Right cardiac atrium (tissue), 5 donors: ENCODE measurements around the gene TAF3. TPM values are rescaled to one million over a fixed set of nuclear protein-coding genes. Genes with fewer than 3 reads are reported as not detected.

Experiments used
- ATAC-seq, 2 donors: fragments of 200-7000 bp; cut with Tn5 transposase; one replicate each; pipeline versions ENCODE4 v1.8.0 to v1.9.1; 2020; ENCODE audit warnings: moderate library complexity in 2 of 2, mild to moderate bottlenecking in 1 of 2
- DNase-seq, 3 donors: peaks; one replicate each; pipeline ENCODE4 v3.0.0-alpha.2; 2020
- H3K27ac ChIP-seq: one replicate; pipeline ENCODE4 v1.5.1; 2013; ENCODE audit warnings: mild to moderate bottlenecking, low read length, control low read depth, moderate library complexity
- H3K27me3 ChIP-seq: one replicate; pipeline ENCODE4 v1.6.1; 2013; ENCODE audit not compliant: control insufficient read depth, insufficient read depth
- H3K4me1 ChIP-seq: one replicate; pipeline ENCODE4 v1.6.1; 2013; ENCODE audit warnings: low read length; ENCODE audit not compliant: control insufficient read depth, insufficient read depth
- H3K4me3 ChIP-seq: one replicate; pipeline ENCODE4 v1.5.1; 2013; ENCODE audit warnings: low read length, control low read depth
- H3K9me3 ChIP-seq: one replicate; pipeline ENCODE4 v1.6.1; 2013; ENCODE audit warnings: low read length; ENCODE audit not compliant: control insufficient read depth
- WGBS: extraction: QIAGEN DNeasy Blood & Tissue Kit; methylation state at CpG from one replicate; pipeline ENCODE4 v1.1.7; 2013; 5-methylcytosine and 5-hydroxymethylcytosine counted together
- intact Hi-C, 4 donors: fragments of 100-400 bp; cut with DNase I; formaldehyde crosslinking; loops; one replicate each; pipeline versions ENCODE4 v1.11.0 to v1.14.0; 2022 to 2023
- polyA plus RNA-seq: library from polyadenylated mRNA; stranded (reverse); fragments of 200-250 nt; gene quantifications from one replicate; pipeline ENCODE4 v1.2.3, GENCODE V29; 2013
- total RNA-seq, 4 donors: library from RNA; stranded (reverse); fragmentation: NEBNext Ultra II Directional; extraction: Animal tissue kit (Norgen Biotek cat#: 25700); gene quantifications; one replicate each; pipeline ENCODE4 v1.2.1, GENCODE V29; 2021
- donor health status: healthy with polysubstance abuse.
- donor health status: DM: no; HTN: yes; CAD: no.
- donor health status: DM: no; HTN: no; CAD: no.
- donor health status: DM: no; HTN: yes; CAD: no; lungs with severe emphysema.
- donor health status: DM: yes; HTN: yes; CAD: no.

Gene TAF3
- total and polyA plus RNA-seq, 5 donors: 4.7 to 11.3 (median 8.9) TPM

- 94% methylated on average over 4 of the region's 4 CpGs for WGBS
- Histone ChIP-seq H3K4me1 (peaks cover 1% of the 10 kb centered on the region), H3K9me3 (no peaks in the 10 kb centered on the region), H3K27ac (no peak overlapping the region), H3K27me3 (no peaks in the 10 kb centered on the region), H3K4me3 (no peak overlapping the region)
- no peak for DNase-seq
- no peak for ATAC-seq
- intact Hi-C loops: no loop called here
These were observed 135.1 kb downstream of the TAF3 start for GRCh38 chr10:7953447-7953846.

GRCh38 chr10:7955446-7955845 is 137.1 kb downstream of the TAF3 start:
- no peak for DNase-seq
- Histone ChIP-seq H3K27ac (no peak overlapping the region), H3K27me3 (no peaks in the 10 kb centered on the region), H3K4me3 (no peak overlapping the region), H3K9me3 (no peaks in the 10 kb centered on the region), H3K4me1 (peaks cover 1% of the 10 kb centered on the region)
- WGBS: 64% methylated on average over 1 of the region's 1 CpG
- intact Hi-C loops: no loop called here
- no peak for ATAC-seq

- intact Hi-C loops: no loop called here
- Histone ChIP-seq H3K27me3 (no peaks in the 10 kb centered on the region), H3K4me3 (no peak overlapping the region), H3K9me3 (no peaks in the 10 kb centered on the region), H3K4me1 (peaks cover 1% of the 10 kb centered on the region), H3K27ac (no peak overlapping the region)
- DNase-seq (no peak), ATAC-seq (no peak)
These were observed 138.2 kb downstream of the TAF3 start for GRCh38 chr10:7956508-7956907.

- Histone ChIP-seq H3K4me1 (no peaks in the 10 kb centered on the region), H3K9me3 (no peaks in the 10 kb centered on the region), H3K27ac (no peak overlapping the region), H3K4me3 (no peak overlapping the region), H3K27me3 (no peaks in the 10 kb centered on the region)
- no peak for DNase-seq
- intact Hi-C loops: no loop called here
- 79% methylated on average over 5 of the region's 5 CpGs for WGBS
- ATAC-seq: no peak
These were observed 139.3 kb downstream of the TAF3 start for GRCh38 chr10:7957591-7957990.

GRCh38 chr10:7958442-7958841 is 140.1 kb downstream of the TAF3 start:
- 97% methylated on average over 5 of the region's 5 CpGs for WGBS

DNA sequence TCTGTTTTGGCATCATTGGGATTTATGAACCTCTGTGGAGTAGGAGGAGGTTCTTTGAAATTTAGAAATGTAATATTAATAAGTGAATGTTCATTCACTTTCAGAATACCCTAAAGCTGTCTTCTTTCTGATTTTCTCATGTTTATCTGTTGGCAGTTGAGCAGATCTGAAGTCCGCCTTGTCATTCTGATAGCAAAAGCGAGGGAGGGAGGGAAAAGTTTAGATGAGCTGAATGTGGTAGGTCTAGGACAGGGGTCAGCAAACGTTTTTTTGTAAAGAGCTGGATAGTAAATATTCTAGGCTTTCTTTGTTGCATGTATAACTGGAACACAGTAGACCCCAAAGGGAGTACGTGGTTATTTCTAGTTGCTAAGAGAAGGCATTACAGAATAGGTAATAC is 141.8 kb downstream of the TAF3 start:
- no peaks in the 10 kb centered on the region for H3K9me3 ChIP-seq
- H3K27ac ChIP-seq: no peak overlapping the region
- H3K4me1 ChIP-seq: no peaks in the 10 kb centered on the region
- H3K4me3 ChIP-seq: no peak overlapping the region
- no peaks in the 10 kb centered on the region for H3K27me3 ChIP-seq
- ATAC-seq (no peak), DNase-seq (no peak)
- intact Hi-C loops: no loop called here
- WGBS: 72% methylated on average over 4 of the region's 4 CpGs

More at GRCh38 chr10:7958442-7958841, 140.1 kb downstream of the TAF3 start:
- no peak for DNase-seq
- intact Hi-C loops: no loop called here
- H3K27ac ChIP-seq: no peak overlapping the region
- no peaks in the 10 kb centered on the region for H3K4me1 ChIP-seq
- ATAC-seq: no peak
- H3K27me3 ChIP-seq: no peaks in the 10 kb centered on the region
- no peaks in the 10 kb centered on the region for H3K9me3 ChIP-seq
- H3K4me3 ChIP-seq: no peak overlapping the region

DNA sequence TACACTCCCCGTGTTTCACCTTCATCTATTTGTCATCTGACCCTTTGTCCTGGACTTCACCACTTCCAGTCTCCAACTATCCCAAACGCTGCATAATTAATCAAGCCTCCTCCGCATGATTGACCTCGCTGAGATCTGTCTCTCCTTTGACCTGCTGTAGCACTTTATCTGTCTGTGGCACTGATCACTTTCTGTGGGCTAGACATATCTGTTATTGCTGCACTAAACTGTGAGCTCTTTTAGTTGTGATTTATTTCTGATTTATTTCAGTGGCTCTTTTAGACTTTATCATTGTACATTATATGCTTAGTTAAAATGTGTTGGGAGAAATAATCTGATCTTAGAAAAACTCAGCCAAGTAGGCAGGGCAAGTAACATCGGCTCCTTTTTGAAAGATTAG is 144.3 kb downstream of the TAF3 start:
- Histone ChIP-seq H3K4me3 (no peak overlapping the region), H3K27ac (no peak overlapping the region), H3K27me3 (no peaks in the 10 kb centered on the region), H3K9me3 (no peaks in the 10 kb centered on the region), H3K4me1 (no peaks in the 10 kb centered on the region)
- DNase-seq (no peak), ATAC-seq (no peak)
- intact Hi-C loops: no loop called here
- WGBS: 68% methylated on average over 5 of the region's 5 CpGs

- intact Hi-C loops: no loop called here
- Histone ChIP-seq H3K9me3 (no peaks in the 10 kb centered on the region), H3K27me3 (no peaks in the 10 kb centered on the region), H3K4me1 (no peaks in the 10 kb centered on the region), H3K4me3 (no peak overlapping the region), H3K27ac (no peak overlapping the region)
- ATAC-seq (no peak), DNase-seq (no peak)
- 90% methylated on average over 2 of the region's 2 CpGs for WGBS
These were observed 147.2 kb downstream of the TAF3 start for GRCh38 chr10:7965457-7965856.

- intact Hi-C loops: no loop called here
- 81% methylated on average over 2 of the region's 2 CpGs for WGBS
- no peaks in the 10 kb centered on the region for H3K4me1 ChIP-seq
- no peak for DNase-seq
- no peak for ATAC-seq
- H3K27ac ChIP-seq: no peak overlapping the region
- H3K4me3 ChIP-seq: no peak overlapping the region
- H3K27me3 ChIP-seq: no peaks in the 10 kb centered on the region
- no peaks in the 10 kb centered on the region for H3K9me3 ChIP-seq
These were observed 148.7 kb downstream of the TAF3 start for GRCh38 chr10:7967035-7967434.

GRCh38 chr10:7968510-7969112 is 150.3 kb downstream of the TAF3 start:
- DNase-seq: no peak
- no peak for ATAC-seq
- Histone ChIP-seq H3K9me3 (no peaks in the 10 kb centered on the region), H3K4me3 (no peak overlapping the region), H3K27ac (no peak overlapping the region), H3K4me1 (no peaks in the 10 kb centered on the region), H3K27me3 (no peaks in the 10 kb centered on the region)
- intact Hi-C loops: no loop called here
- WGBS: 78% methylated on average over 1 of the region's 1 CpG

- Histone ChIP-seq H3K9me3 (no peaks in the 10 kb centered on the region), H3K27me3 (no peaks in the 10 kb centered on the region), H3K4me1 (no peaks in the 10 kb centered on the region), H3K27ac (no peak overlapping the region), H3K4me3 (no peak overlapping the region)
- intact Hi-C loops: no loop called here
- WGBS: 39% methylated on average over 6 of the region's 6 CpGs
- DNase-seq: no peak
- ATAC-seq: no peak
These were observed 151.3 kb downstream of the TAF3 start for GRCh38 chr10:7969623-7970022.

DNA sequence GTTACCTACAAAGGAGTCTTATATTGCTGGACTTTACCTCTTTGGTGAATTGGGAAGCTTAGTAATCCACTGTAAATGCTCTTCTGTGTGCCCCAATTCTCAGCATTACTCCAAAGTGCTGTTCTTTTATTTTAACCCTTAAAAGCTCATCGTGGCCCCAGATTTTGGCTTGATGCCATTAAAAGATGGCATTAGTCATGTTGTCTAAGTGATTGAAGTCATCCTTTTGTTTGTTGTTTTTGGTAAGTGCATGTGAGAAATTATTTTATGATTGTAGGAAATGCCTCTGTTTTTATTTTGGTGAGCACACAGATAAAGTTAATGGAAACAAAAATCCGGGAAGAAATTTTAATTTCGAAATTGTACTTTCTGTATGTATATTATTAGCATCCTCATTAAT is 153.6 kb downstream of the TAF3 start:
- H3K27ac ChIP-seq: no peak overlapping the region
- intact Hi-C loops: no loop called here
- 73% methylated on average over 3 of the region's 3 CpGs for WGBS
- no peaks in the 10 kb centered on the region for H3K4me1 ChIP-seq
- no peaks in the 10 kb centered on the region for H3K9me3 ChIP-seq
- H3K4me3 ChIP-seq: no peak overlapping the region
- DNase-seq: no peak
- no peak for ATAC-seq
- H3K27me3 ChIP-seq: no peaks in the 10 kb centered on the region
